Liver (tissue), 9 donors: ENCODE measurements around the gene EP400. TPM values are rescaled to one million over a fixed set of nuclear protein-coding genes. Genes with fewer than 3 reads are reported as not detected.

ENCODE experiments used
- DNase-seq: peaks from one replicate; pipeline ENCODE4 v3.0.0-alpha.2; 2017; ENCODE audit warnings: low spot score
- H3K27ac ChIP-seq, 2 donors: one replicate each; pipeline ENCODE4 v1.7.0; 2013; ENCODE audit warnings: inconsistent platforms in 2 of 2, low read length in 2 of 2, control low read depth in 1 of 2, low read depth in 1 of 2, mild to moderate bottlenecking in 1 of 2
- H3K27me3 ChIP-seq, 4 donors: one replicate each; pipeline versions ENCODE4 v1.6.1 to v1.7.0; 2013; ENCODE audit warnings: low read length in 3 of 4, inconsistent platforms in 1 of 4, mild to moderate bottlenecking in 1 of 4, moderate library complexity in 1 of 4; ENCODE audit not compliant: control insufficient read depth in 4 of 4, insufficient read depth in 4 of 4
- H3K36me3 ChIP-seq, 4 donors: one replicate each; pipeline versions ENCODE4 v1.6.1 to v1.7.0; 2013; ENCODE audit warnings: low read length in 3 of 4, mild to moderate bottlenecking in 3 of 4, low read depth in 1 of 4, moderate library complexity in 1 of 4; ENCODE audit not compliant: control insufficient read depth in 4 of 4, insufficient read depth in 3 of 4
- H3K4me1 ChIP-seq, 4 donors: one replicate each; pipeline versions ENCODE4 v1.6.1 to v1.7.0; 2013; ENCODE audit warnings: low read length in 3 of 4, mild to moderate bottlenecking in 3 of 4, moderate library complexity in 1 of 4; ENCODE audit not compliant: control insufficient read depth in 4 of 4, insufficient read depth in 4 of 4
- H3K4me3 ChIP-seq, 3 donors: one replicate each; pipeline versions ENCODE4 v1.6.1 to v1.7.0; 2013; ENCODE audit warnings: low read length in 3 of 3, control low read depth in 1 of 3, low read depth in 1 of 3, mild to moderate bottlenecking in 1 of 3
- H3K9ac ChIP-seq, 2 donors: one replicate each; pipeline ENCODE4 v1.7.0; 2013; ENCODE audit warnings: low read length in 2 of 2, mild to moderate bottlenecking in 2 of 2, moderate library complexity in 2 of 2, control low read depth in 1 of 2, low read depth in 1 of 2
- H3K9me3 ChIP-seq, 4 donors: one replicate each; pipeline versions ENCODE4 v1.6.1 to v1.7.0; 2013; ENCODE audit warnings: low read length in 3 of 4; ENCODE audit not compliant: control insufficient read depth in 4 of 4
- CTCF ChIP-seq: fragments of 150-350 bp; IDR thresholded peaks from 2 replicates; pipeline ENCODE4 v1.5.1; 2017; ENCODE audit warnings: improper control_type of control experiment, low read depth, low read length; ENCODE audit not compliant: missing input control
- EGR1 ChIP-seq, 2 donors: IDR thresholded peaks; 2 replicates each; pipeline ENCODE4 v1.6.1; 2016 to 2018; ENCODE audit warnings: antibody characterized with exemption in 2 of 2, low read depth in 2 of 2
- FOXA1 ChIP-seq: IDR thresholded peaks from 2 replicates; pipeline ENCODE4 v1.6.1; 2016; ENCODE audit warnings: antibody characterized with exemption
- FOXA2 ChIP-seq: IDR thresholded peaks from 2 replicates; pipeline ENCODE4 v1.6.1; 2016; ENCODE audit warnings: antibody characterized with exemption
- GABPA ChIP-seq, 2 donors: IDR thresholded peaks in 1 of 2; conservative IDR thresholded peaks in 1 of 2; 2 replicates each; pipeline ENCODE4 v1.6.1; 2016; ENCODE audit warnings: antibody characterized with exemption in 2 of 2, mild to moderate bottlenecking in 1 of 2, moderate library complexity in 1 of 2
- HNF4A ChIP-seq, 2 donors: conservative IDR thresholded peaks; 2 replicates each; pipeline ENCODE4 v1.6.1; 2016; ENCODE audit warnings: antibody characterized with exemption in 2 of 2, mild to moderate bottlenecking in 2 of 2
- HNF4G ChIP-seq: IDR thresholded peaks from 2 replicates; pipeline ENCODE4 v1.6.1; 2016; ENCODE audit warnings: antibody characterized with exemption
- JUND ChIP-seq, 2 donors: IDR thresholded peaks; 2 replicates each; pipeline ENCODE4 v1.6.1; 2016; ENCODE audit warnings: antibody characterized with exemption in 2 of 2
- NR2F2 ChIP-seq: IDR thresholded peaks from 2 replicates; pipeline ENCODE4 v1.6.1; 2016; ENCODE audit warnings: antibody characterized with exemption
- RAD21 ChIP-seq, 2 donors: IDR thresholded peaks; 2 replicates each; pipeline ENCODE4 v1.6.1; 2016; ENCODE audit warnings: antibody characterized with exemption in 2 of 2, mild to moderate bottlenecking in 2 of 2
- REST ChIP-seq: IDR thresholded peaks from 2 replicates; pipeline ENCODE4 v1.6.1; 2016; ENCODE audit warnings: antibody characterized with exemption, mild to moderate bottlenecking
- RXRA ChIP-seq, 2 donors: IDR thresholded peaks; 2 replicates each; pipeline ENCODE4 v1.6.1; 2017 to 2018; ENCODE audit warnings: antibody characterized with exemption in 2 of 2, mild to moderate bottlenecking in 1 of 2
- SP1 ChIP-seq: IDR thresholded peaks from 2 replicates; pipeline ENCODE4 v1.6.1; 2018; ENCODE audit warnings: antibody characterized with exemption, mild to moderate bottlenecking
- YY1 ChIP-seq: IDR thresholded peaks from 2 replicates; pipeline ENCODE4 v1.6.1; 2016; ENCODE audit warnings: antibody characterized with exemption, mild to moderate bottlenecking
- WGBS: extraction: QIAGEN DNeasy Blood & Tissue Kit; methylation state at CpG from one replicate; pipeline ENCODE4 v1.1.7; 2013; 5-methylcytosine and 5-hydroxymethylcytosine counted together
- polyA plus RNA-seq, 2 donors: library from polyadenylated mRNA; stranded (reverse) in 1 of 2; unstranded in 1 of 2; fragments of 200-250 nt in 1 of 2; fragments of >200 nt in 1 of 2; fragmentation: Nextera tagmentation in 1 of 2; extraction: Ambion mirVana in 1 of 2; gene quantifications; one replicate each; pipeline versions ENCODE4 v1.2.1 to v1.2.3, GENCODE V29; 2013 to 2015
- total RNA-seq, 2 donors: library from RNA; depleted of rRNA; stranded (reverse); fragments of >200 nt; gene quantifications; one replicate each; pipeline ENCODE4 v1.2.3, GENCODE V29; 2014
- TF ChIP-seq, protein P1 (sequence below): IDR thresholded peaks from 2 replicates; pipeline ENCODE4 v1.6.1; 2016; ENCODE audit warnings: antibody characterized with exemption
- TF ChIP-seq, protein P2 (sequence below): IDR thresholded peaks from 2 replicates; pipeline ENCODE4 v1.6.1; 2016; ENCODE audit warnings: antibody characterized with exemption
- TF ChIP-seq, protein P3 (sequence below): IDR thresholded peaks from 2 replicates; pipeline ENCODE4 v1.6.1; 2016; ENCODE audit warnings: antibody characterized with exemption
- donor health status: healthy.
- donor health status: healthy.
- donor health status: healthy.
- donor health status: healthy.
- donor health status: healthy.

EP400 gene
- total and polyA plus RNA-seq, 4 donors = 4.7 to 12.4 (median 7.1) TPM

DNA sequence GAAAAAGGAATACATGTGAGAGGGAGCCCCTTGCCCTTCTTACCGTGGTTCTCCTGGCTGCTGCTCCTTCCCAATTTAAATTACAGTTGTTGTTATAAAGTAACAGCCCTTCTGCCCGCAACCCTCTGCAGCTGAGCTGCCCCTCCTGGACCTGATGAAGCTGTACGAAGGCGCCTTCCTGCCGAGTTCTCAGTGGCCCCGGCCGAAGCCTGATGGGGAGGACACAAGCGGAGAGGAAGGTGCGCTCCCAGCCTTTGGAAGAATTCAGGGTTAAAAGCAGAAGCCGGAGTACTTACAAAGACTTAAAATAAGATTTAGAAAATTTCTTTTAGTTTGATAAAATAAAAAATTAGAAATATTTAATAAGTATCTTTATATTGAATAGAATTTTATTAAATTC lies 55.2 kb downstream of the EP400 start (continued):
- TF ChIP-seq REST (no peak), HNF4A (conservative IDR thresholded peaks at IDR 0.05) (no peak), FOXA2 (no peak), EGR1 (IDR thresholded peaks at IDR 0.05; ENCODE audit: low read depth in 2 of 2) (no peak)

- TF ChIP-seq HNF4A (conservative IDR thresholded peaks at IDR 0.05) (no peak), HNF4G (no peak), RXRA (IDR thresholded peaks at IDR 0.05) (no peak), NR2F2 (no peak), JUND (IDR thresholded peaks at IDR 0.05) (no peak), FOXA1 (no peak), FOXA2 (no peak), YY1 (no peak)
- TF ChIP-seq, protein P1, sequence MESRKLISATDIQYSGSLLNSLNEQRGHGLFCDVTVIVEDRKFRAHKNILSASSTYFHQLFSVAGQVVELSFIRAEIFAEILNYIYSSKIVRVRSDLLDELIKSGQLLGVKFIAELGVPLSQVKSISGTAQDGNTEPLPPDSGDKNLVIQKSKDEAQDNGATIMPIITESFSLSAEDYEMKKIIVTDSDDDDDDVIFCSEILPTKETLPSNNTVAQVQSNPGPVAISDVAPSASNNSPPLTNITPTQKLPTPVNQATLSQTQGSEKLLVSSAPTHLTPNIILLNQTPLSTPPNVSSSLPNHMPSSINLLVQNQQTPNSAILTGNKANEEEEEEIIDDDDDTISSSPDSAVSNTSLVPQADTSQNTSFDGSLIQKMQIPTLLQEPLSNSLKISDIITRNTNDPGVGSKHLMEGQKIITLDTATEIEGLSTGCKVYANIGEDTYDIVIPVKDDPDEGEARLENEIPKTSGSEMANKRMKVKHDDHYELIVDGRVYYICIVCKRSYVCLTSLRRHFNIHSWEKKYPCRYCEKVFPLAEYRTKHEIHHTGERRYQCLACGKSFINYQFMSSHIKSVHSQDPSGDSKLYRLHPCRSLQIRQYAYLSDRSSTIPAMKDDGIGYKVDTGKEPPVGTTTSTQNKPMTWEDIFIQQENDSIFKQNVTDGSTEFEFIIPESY = no peak
- TF ChIP-seq, protein P2, sequence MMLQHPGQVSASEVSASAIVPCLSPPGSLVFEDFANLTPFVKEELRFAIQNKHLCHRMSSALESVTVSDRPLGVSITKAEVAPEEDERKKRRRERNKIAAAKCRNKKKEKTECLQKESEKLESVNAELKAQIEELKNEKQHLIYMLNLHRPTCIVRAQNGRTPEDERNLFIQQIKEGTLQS = no peak
- TF ChIP-seq, protein P3, sequence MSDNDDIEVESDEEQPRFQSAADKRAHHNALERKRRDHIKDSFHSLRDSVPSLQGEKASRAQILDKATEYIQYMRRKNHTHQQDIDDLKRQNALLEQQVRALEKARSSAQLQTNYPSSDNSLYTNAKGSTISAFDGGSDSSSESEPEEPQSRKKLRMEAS = no peak
- no peak overlapping the region for H3K4me3 ChIP-seq
- WGBS = 95% methylated on average over 19 of the region's 19 CpGs
Observed at GRCh38 chr12:132006056-132006680, 56.4 kb downstream of the EP400 start.

GRCh38 chr12:132007041-132007440 lies 57.3 kb downstream of the EP400 start:
- no peak overlapping the region for H3K27ac ChIP-seq
- WGBS = 94% methylated on average over 6 of the region's 6 CpGs
- DNase-seq = no peak
- TF ChIP-seq HNF4A (conservative IDR thresholded peaks at IDR 0.05) = no peak
- no peak for TF ChIP-seq GABPA (IDR thresholded peaks at IDR 0.05 in 1 of 2, conservative IDR thresholded peaks at IDR 0.05 in 1 of 2)
- no peak for TF ChIP-seq CTCF
- no peak for TF ChIP-seq REST
- no peak for TF ChIP-seq SP1
- no peak for TF ChIP-seq RAD21 (IDR thresholded peaks at IDR 0.05)
- no peak for TF ChIP-seq NR2F2
- no peak for TF ChIP-seq EGR1 (IDR thresholded peaks at IDR 0.05; ENCODE audit: low read depth in 2 of 2)
- no peak for TF ChIP-seq FOXA1
- TF ChIP-seq, protein P3 = no peak
- TF ChIP-seq, protein P2 = no peak
- TF ChIP-seq FOXA2 = no peak
- TF ChIP-seq JUND (IDR thresholded peaks at IDR 0.05) = no peak

More at GRCh38 chr12:132006056-132006680, 56.4 kb downstream of the EP400 start:
- Histone ChIP-seq H3K9ac (no peak overlapping the region), H3K9me3 (no peaks in the 10 kb centered on the region), H3K27ac (no peak overlapping the region), H3K36me3 (peaks cover 14 to 37% (median 20%) of the 10 kb centered on the region in 4 donors), H3K4me1 (no peaks in the 10 kb centered on the region), H3K27me3 (no peaks in the 10 kb centered on the region)
- no peak for DNase-seq

More at GRCh38 chr12:132007041-132007440, 57.3 kb downstream of the EP400 start:
- H3K4me3 ChIP-seq = no peak overlapping the region
- peaks cover 16 to 44% (median 28%) of the 10 kb centered on the region in 4 donors for H3K36me3 ChIP-seq
- no peaks in the 10 kb centered on the region for H3K4me1 ChIP-seq
- H3K27me3 ChIP-seq = no peaks in the 10 kb centered on the region
- H3K9ac ChIP-seq = no peak overlapping the region
- H3K9me3 ChIP-seq = no peaks in the 10 kb centered on the region
